HG02938 (cell line): ENCODE data around the gene KRTAP4-5.
"Not testable (repeated sequence)": the region's sequence is repeated elsewhere in the genome, so short reads cannot be mapped to it uniquely, and the experiment has no call there.

Experiments used
- ATAC-seq: cut with Tn5 transposase; IDR thresholded peaks from one replicate; pipeline ENCODE4 v1.9.1; 2021; ENCODE audit warnings: mild to moderate bottlenecking, moderate library complexity; ENCODE audit not compliant: unreplicated experiment

KRTAP4-5 gene

GRCh38 chr17:41147531-41148204 lies 2.0 kb downstream of the KRTAP4-5 start:
- ATAC-seq, result no peak

GRCh38 chr17:41145261-41145660 lies 4.4 kb downstream of the KRTAP4-5 start:
- ATAC-seq, result no peak

GRCh38 chr17:41144846-41145245 lies 4.8 kb downstream of the KRTAP4-5 start:
- no peak for ATAC-seq

- ATAC-seq, result no peak
Observed at GRCh38 chr17:41141361-41141760, 8.3 kb downstream of the KRTAP4-5 start.

GRCh38 chr17:41140360-41141131 lies 9.1 kb downstream of the KRTAP4-5 start, which contains the start of gene KRTAP4-6:
TSS of gene KRTAP4-6 (minus strand) at chr17:41140544. CDS start at chr17:41140487, 57 bp downstream.
- no peak for ATAC-seq

GRCh38 chr17:41139865-41140264 lies 9.8 kb downstream of the KRTAP4-5 start:
- ATAC-seq, result not testable (repeated sequence)

- no peak for ATAC-seq
Observed at GRCh38 chr17:41133880-41134735, 15.5 kb downstream of the KRTAP4-5 start.

- no peak for ATAC-seq
Observed at GRCh38 chr17:41131979-41132378, 17.6 kb downstream of the KRTAP4-5 start.

- ATAC-seq, result no peak
Observed at GRCh38 chr17:41127371-41127770, 22.3 kb downstream of the KRTAP4-5 start.

- no peak for ATAC-seq
Observed at GRCh38 chr17:41126412-41126811, 23.2 kb downstream of the KRTAP4-5 start.

- no peak for ATAC-seq
Observed at GRCh38 chr17:41125064-41125463, 24.6 kb downstream of the KRTAP4-5 start.

- not testable (repeated sequence) for ATAC-seq
Observed at GRCh38 chr17:41123991-41124371, 25.6 kb downstream of the KRTAP4-5 start, which contains the start of gene KRTAP4-12. TSS of gene KRTAP4-12 (minus strand) at chr17:41124182. CDS start at chr17:41124122, 60 bp downstream.

- not testable (repeated sequence) for ATAC-seq
Observed at GRCh38 chr17:41123292-41123990, 26.2 kb downstream of the KRTAP4-5 start.

GRCh38 chr17:41121742-41122141 lies 27.9 kb downstream of the KRTAP4-5 start:
- ATAC-seq, result no peak

- ATAC-seq, result not testable (repeated sequence)
Observed at GRCh38 chr17:41119696-41120690, 29.6 kb downstream of the KRTAP4-5 start.

GRCh38 chr17:41118721-41119120 lies 30.9 kb downstream of the KRTAP4-5 start:
- ATAC-seq, result no peak

GRCh38 chr17:41117846-41118386 lies 31.7 kb downstream of the KRTAP4-5 start, which contains the start of gene KRTAP4-11:
TSS of gene KRTAP4-11 (minus strand) at chr17:41118373. CDS start at chr17:41118315, 58 bp downstream.
- not testable (repeated sequence) for ATAC-seq

- ATAC-seq, result no peak
Observed at GRCh38 chr17:41116297-41116696, 33.3 kb downstream of the KRTAP4-5 start.
